NCI-H128 (cell line): ENCODE results near the gene AP1S1.
A peak's percentile ranks its signal among the peaks of the same experiment; 100 is the strongest.

Experiments
- DNase-seq: peaks from one replicate; lab custom pipeline; 2025; ENCODE audit not compliant: unreplicated experiment; lab: John Stamatoyannopoulos, UW

Gene AP1S1

GRCh38 chr7:101156277-101156676 is 2.0 kb downstream of the AP1S1 start:
- DNase-seq, result no peak

GRCh38 chr7:101156866-101157589 is 2.8 kb downstream of the AP1S1 start:
- no peak for DNase-seq

GRCh38 chr7:101159696-101160674 is 5.7 kb downstream of the AP1S1 start:
- no peak for DNase-seq

- DNase-seq, result no peak
Measured at GRCh38 chr7:101160910-101161309, 6.6 kb downstream of the AP1S1 start.

GRCh38 chr7:101161692-101162471 is 7.6 kb downstream of the AP1S1 start:
- no peak for DNase-seq

- no peak for DNase-seq
Measured at GRCh38 chr7:101162551-101163278, 8.4 kb downstream of the AP1S1 start.

GRCh38 chr7:101163279-101164070 is 9.2 kb downstream of the AP1S1 start:
- DNase-seq, result no peak

GRCh38 chr7:101164071-101164840 is 10.0 kb downstream of the AP1S1 start:
- DNase-seq, result no peak

GRCh38 chr7:101165075-101165957 is 11.0 kb downstream of the AP1S1 start, which contains the start of gene VGF:
Gene VGF, minus strand, starts transcription at chr7:101165569. Its CDS starts 726 bp downstream, at chr7:101164843.
- peak; percentile 62 for DNase-seq

- no peak for DNase-seq
Measured at GRCh38 chr7:101165958-101166647, 11.8 kb downstream of the AP1S1 start.

- DNase-seq, result no peak
Measured at GRCh38 chr7:101166648-101166908, 12.3 kb downstream of the AP1S1 start.

GRCh38 chr7:101166909-101167644 is 12.8 kb downstream of the AP1S1 start:
- no peak for DNase-seq

- DNase-seq, result no peak
Measured at GRCh38 chr7:101167645-101168411, 13.6 kb downstream of the AP1S1 start.

GRCh38 chr7:101168412-101169049 is 14.3 kb downstream of the AP1S1 start:
- DNase-seq, result no peak

- no peak for DNase-seq
Measured at GRCh38 chr7:101169110-101169837, 15.0 kb downstream of the AP1S1 start.
